H9 (cell line): ENCODE results near the gene SLAMF1. TPM values are rescaled to one million over a fixed set of nuclear protein-coding genes. Genes with fewer than 3 reads are reported as not detected.

Experiments used
- DNase-seq: peaks from one replicate; pipeline ENCODE4 v3.0.0-alpha.2; 2017
- H2AFZ ChIP-seq: one replicate; pipeline ENCODE4 v1.6.1; 2013; ENCODE audit warnings: mild to moderate bottlenecking, low read length, control low read depth, moderate library complexity
- H2AK5ac ChIP-seq: 2 replicates; pipeline ENCODE4 v1.6.1; 2013; ENCODE audit warnings: low read length, control low read depth, mixed read lengths; ENCODE audit not compliant: insufficient read length
- H2BK120ac ChIP-seq: one replicate; pipeline ENCODE4 v1.6.1; 2013; ENCODE audit warnings: low read depth, mild to moderate bottlenecking, low read length, control low read depth, inconsistent platforms; ENCODE audit not compliant: poor library complexity, severe bottlenecking
- H2BK12ac ChIP-seq: 2 replicates; pipeline ENCODE4 v1.6.1; 2013; ENCODE audit warnings: low read length, control low read depth, mixed read lengths, low read depth; ENCODE audit not compliant: insufficient read length
- H2BK15ac ChIP-seq: 2 replicates; pipeline ENCODE4 v1.6.1; 2013; ENCODE audit warnings: low read depth, low read length, control low read depth
- H2BK20ac ChIP-seq: one replicate; pipeline ENCODE4 v1.6.1; 2013; ENCODE audit warnings: low read depth, mild to moderate bottlenecking, low read length, control low read depth, inconsistent platforms; ENCODE audit not compliant: poor library complexity, severe bottlenecking
- H2BK5ac ChIP-seq: 2 replicates; pipeline ENCODE4 v1.6.1; 2013; ENCODE audit warnings: low read length, control low read depth, mixed read lengths; ENCODE audit not compliant: insufficient read length
- H3K14ac ChIP-seq: 2 replicates; pipeline ENCODE4 v1.6.1; 2013; ENCODE audit warnings: low read length, control low read depth; ENCODE audit not compliant: insufficient read depth
- H3K18ac ChIP-seq: 2 replicates; pipeline ENCODE4 v1.6.1; 2013; ENCODE audit warnings: low read depth, mild to moderate bottlenecking, mixed read lengths, low read length, control low read depth; ENCODE audit not compliant: insufficient read length
- H3K23ac ChIP-seq: 2 replicates; pipeline ENCODE4 v1.6.1; 2013; ENCODE audit warnings: low read length, control low read depth, mixed read lengths, low read depth; ENCODE audit not compliant: insufficient read length
- H3K23me2 ChIP-seq: 2 replicates; pipeline ENCODE4 v1.6.1; 2013; ENCODE audit warnings: low read depth, mild to moderate bottlenecking, mixed read lengths, low read length, control low read depth; ENCODE audit not compliant: insufficient read length, poor library complexity, severe bottlenecking
- H3K27ac ChIP-seq: 2 replicates; pipeline ENCODE4 v1.5.1; 2013; ENCODE audit warnings: low read length, control low read depth, mixed read lengths, low read depth; ENCODE audit not compliant: insufficient read length
- H3K27me3 ChIP-seq: 2 replicates; pipeline ENCODE4 v1.6.1; 2013; ENCODE audit warnings: low read length, control low read depth, inconsistent platforms; ENCODE audit not compliant: insufficient read depth
- H3K4ac ChIP-seq: 2 replicates; pipeline ENCODE4 v1.6.1; 2013; ENCODE audit warnings: low read depth, mild to moderate bottlenecking, control low read depth, inconsistent platforms, low read length, moderate library complexity
- H3K4me1 ChIP-seq: 2 replicates; pipeline ENCODE4 v1.6.1; 2013; ENCODE audit warnings: low read length, control low read depth, inconsistent platforms; ENCODE audit not compliant: insufficient read depth
- H3K4me2 ChIP-seq: 2 replicates; pipeline ENCODE4 v1.6.1; 2013; ENCODE audit warnings: low read length, control low read depth, mixed read lengths; ENCODE audit not compliant: insufficient read length, insufficient read depth
- H3K56ac ChIP-seq: 2 replicates; pipeline ENCODE4 v1.6.1; 2013; ENCODE audit warnings: low read depth, mild to moderate bottlenecking, mixed read lengths, low read length, control low read depth; ENCODE audit not compliant: insufficient read length
- H3K79me1 ChIP-seq: 2 replicates; pipeline ENCODE4 v1.6.1; 2013; ENCODE audit warnings: low read depth, mild to moderate bottlenecking, moderate library complexity, low read length, control low read depth, inconsistent platforms; ENCODE audit not compliant: insufficient read depth, poor library complexity, severe bottlenecking
- H3K79me2 ChIP-seq: 2 replicates; pipeline ENCODE4 v1.6.1; 2013; ENCODE audit warnings: low read length, control low read depth, inconsistent platforms; ENCODE audit not compliant: insufficient read depth
- H3K9ac ChIP-seq: 2 replicates; pipeline ENCODE4 v1.6.1; 2013; ENCODE audit warnings: low read length, control low read depth, mixed read lengths; ENCODE audit not compliant: insufficient read length; ENCODE audit errors: extremely low read depth
- H3K9me3 ChIP-seq: one replicate; pipeline ENCODE4 v1.6.1; 2013; ENCODE audit warnings: low read depth, low read length, inconsistent platforms; ENCODE audit not compliant: control insufficient read depth
- H3T11ph ChIP-seq: one replicate; pipeline ENCODE4 v1.6.1; 2013; ENCODE audit warnings: mild to moderate bottlenecking, low read length, control low read depth, inconsistent platforms
- H4K20me1 ChIP-seq: one replicate; pipeline ENCODE4 v1.6.1; 2013; ENCODE audit not compliant: control insufficient read depth, insufficient read length, insufficient read depth
- H4K5ac ChIP-seq: 2 replicates; pipeline ENCODE4 v1.6.1; 2013; ENCODE audit warnings: low read depth, mild to moderate bottlenecking, mixed read lengths, low read length, control low read depth; ENCODE audit not compliant: insufficient read length
- H4K8ac ChIP-seq: replicated peaks from 2 replicates; pipeline ENCODE4 v1.6.1; 2013; ENCODE audit warnings: low read length, control low read depth, mixed read lengths, low read depth; ENCODE audit not compliant: insufficient read length
- H4K91ac ChIP-seq: 2 replicates; pipeline ENCODE4 v1.6.1; 2013; ENCODE audit warnings: low read depth, mild to moderate bottlenecking, moderate library complexity, mixed read lengths, low read length, control low read depth; ENCODE audit not compliant: insufficient read length
- H3K27ac Mint-ChIP-seq, 3 experiments: 2 replicates in 2 of 3; 3 replicates in 1 of 3; pipeline ENCODE4 v1.8.0; 2020 to 2021; ENCODE audit warnings: mixed read lengths in 3 of 3, mild to moderate bottlenecking in 1 of 3, moderate library complexity in 1 of 3
- H3K27me3 Mint-ChIP-seq: 2 replicates; pipeline ENCODE4 v1.8.0; 2021; ENCODE audit warnings: low read depth, mild to moderate bottlenecking, moderate library complexity, mixed read lengths
- H3K36me3 Mint-ChIP-seq, 3 experiments: 2 replicates in 2 of 3; 3 replicates in 1 of 3; pipeline ENCODE4 v1.8.0; 2020 to 2021; ENCODE audit warnings: low read depth in 3 of 3, mixed read lengths in 3 of 3; ENCODE audit not compliant: insufficient read depth in 1 of 3
- H3K4me1 Mint-ChIP-seq, 2 experiments: 2 replicates each; pipeline ENCODE4 v1.8.0; 2020; ENCODE audit warnings: mixed read lengths in 2 of 2
- H3K4me3 Mint-ChIP-seq, 2 experiments: 2 replicates in 1 of 2; 3 replicates in 1 of 2; pipeline ENCODE4 v1.8.0; 2020 to 2021; ENCODE audit warnings: mild to moderate bottlenecking in 2 of 2, mixed read lengths in 2 of 2, moderate library complexity in 1 of 2
- H3K9me3 Mint-ChIP-seq, 2 experiments: 2 replicates in 1 of 2; 3 replicates in 1 of 2; pipeline ENCODE4 v1.8.0; 2020; ENCODE audit warnings: mild to moderate bottlenecking in 2 of 2, mixed read lengths in 2 of 2, moderate library complexity in 1 of 2
- CTCF ChIP-seq: fragments of 200-600 bp; sonication (generic); conservative IDR thresholded peaks from 3 replicates; pipeline ENCODE4 v1.8.0; 2021; ENCODE audit warnings: antibody characterized with exemption, mild to moderate bottlenecking
- WGBS: extraction: QIAGEN DNeasy Blood & Tissue Kit; methylation state at CpG from one replicate; pipeline ENCODE4 v1.1.7; 2013; ENCODE audit warnings: missing lambda C conversion rate, low lambda C conversion rate, mixed read lengths; ENCODE audit not compliant: insufficient read length; ENCODE audit errors: extremely low coverage; 5-methylcytosine and 5-hydroxymethylcytosine counted together
- total RNA-seq: library from RNA; stranded (reverse); gene quantifications from 2 replicates; pipeline ENCODE4 v1.2.1, GENCODE V29; 2021

SLAMF1 gene
- total RNA-seq, 1 experiment from 2014 or later = not detected

GRCh38 chr1:160622501-160623226 is 24.2 kb downstream of the SLAMF1 start:
- no peak overlapping the region for H3T11ph ChIP-seq
- no CpG with 5 or more reads among the region's 5 CpGs for WGBS
- no peak overlapping the region for H3K9ac ChIP-seq
- H3K27ac ChIP-seq = no peak overlapping the region
- H3K56ac ChIP-seq = no peak overlapping the region
- no peak overlapping the region for H2BK5ac ChIP-seq
- H3K79me1 ChIP-seq = no peaks in the 10 kb centered on the region
- H3K23ac ChIP-seq = no peak overlapping the region
- H3K14ac ChIP-seq = no peak overlapping the region
- no peak for DNase-seq
- H3K9me3 ChIP-seq = no peaks in the 10 kb centered on the region
- H4K8ac ChIP-seq = no peak overlapping the region
- no peak overlapping the region for H2BK20ac ChIP-seq
- no peaks in the 10 kb centered on the region for H3K4me1 ChIP-seq
- H3K27ac Mint-ChIP-seq = no peak overlapping the region
- H4K5ac ChIP-seq = no peak overlapping the region
- H2BK12ac ChIP-seq = no peak overlapping the region
- no peak for TF ChIP-seq CTCF
- no peaks in the 10 kb centered on the region for H4K20me1 ChIP-seq
- no peak overlapping the region for H3K4ac ChIP-seq
- no peak overlapping the region for H3K4me3 Mint-ChIP-seq
- H2AK5ac ChIP-seq = no peak overlapping the region
- H3K18ac ChIP-seq = no peak overlapping the region
- H4K91ac ChIP-seq = no peak overlapping the region
- H3K9me3 Mint-ChIP-seq = peaks cover 0 to 5% of the 10 kb centered on the region in 2 experiments; a peak in 3 of 5 replicates
- no peak overlapping the region for H3K4me2 ChIP-seq
- H3K27me3 ChIP-seq = no peaks in the 10 kb centered on the region
- no peak overlapping the region for H2BK120ac ChIP-seq
- H3K27me3 Mint-ChIP-seq = no peaks in the 10 kb centered on the region
- H2BK15ac ChIP-seq = no peak overlapping the region
- H3K4me1 Mint-ChIP-seq = peaks cover 0 to 9% of the 10 kb centered on the region in 2 experiments; a peak in 3 of 4 replicates
- H3K23me2 ChIP-seq = no peaks in the 10 kb centered on the region
- H3K36me3 Mint-ChIP-seq = peaks cover 4 to 6% (median 6%) of the 10 kb centered on the region in 3 experiments; a peak in 6 of 7 replicates
- no peaks in the 10 kb centered on the region for H3K79me2 ChIP-seq
- no peak overlapping the region for H2AFZ ChIP-seq
